GM08714 (cell line): ENCODE measurements around the gene PLPPR3.
A peak's percentile ranks its signal among the peaks of the same experiment; 100 is the strongest.

Experiments
- H3K4me3 ChIP-seq: fragments of 200-500 bp; sonication (Bioruptor generic); 2 replicates; pipeline ENCODE4 v1.5.1; 2014; ENCODE audit warnings: mild to moderate bottlenecking, low read length, inconsistent platforms
- ZNF274 ChIP-seq: IDR thresholded peaks from 2 replicates; pipeline ENCODE4 v1.6.1; 2012; ENCODE audit warnings: mild to moderate bottlenecking, low read depth, low read length

PLPPR3 gene

GRCh38 chr19:802498-803098, 19.2 kb downstream of the PLPPR3 start:
- no peak for TF ChIP-seq ZNF274
- no peak overlapping the region for H3K4me3 ChIP-seq

- H3K4me3 ChIP-seq, result no peak overlapping the region
Observed at GRCh38 chr19:801861-802497, 19.8 kb downstream of the PLPPR3 start.

GRCh38 chr19:801030-801860, 20.5 kb downstream of the PLPPR3 start:
- TF ChIP-seq ZNF274, result no peak

More at GRCh38 chr19:801861-802497, 19.8 kb downstream of the PLPPR3 start:
- no peak for TF ChIP-seq ZNF274

GRCh38 chr19:800360-801029, 21.3 kb downstream of the PLPPR3 start:
- no peak overlapping the region for H3K4me3 ChIP-seq

More at GRCh38 chr19:801030-801860, 20.5 kb downstream of the PLPPR3 start:
- no peak overlapping the region for H3K4me3 ChIP-seq

GRCh38 chr19:799076-799881, 22.5 kb downstream of the PLPPR3 start:
- TF ChIP-seq ZNF274, result no peak
- H3K4me3 ChIP-seq, result peak overlapping the region; percentile 90

More at GRCh38 chr19:800360-801029, 21.3 kb downstream of the PLPPR3 start:
- no peak for TF ChIP-seq ZNF274

GRCh38 chr19:798415-799075, 23.2 kb downstream of the PLPPR3 start:
- H3K4me3 ChIP-seq, result peak overlapping the region; percentile 90
- no peak for TF ChIP-seq ZNF274

GRCh38 chr19:797528-798414, 24.0 kb downstream of the PLPPR3 start:
- peak overlapping the region; percentile 90 for H3K4me3 ChIP-seq
- no peak for TF ChIP-seq ZNF274

GRCh38 chr19:796692-797527, 24.8 kb downstream of the PLPPR3 start, which contains the start of gene PTBP1:
TSS of gene PTBP1 (plus strand) at chr19:797452. CDS start at chr19:797498, 46 bp downstream.
- H3K4me3 ChIP-seq, result peak within 1 kb of the TSS; percentile 90

GRCh38 chr19:795691-796581, 25.8 kb downstream of the PLPPR3 start:
- TF ChIP-seq ZNF274, result no peak
- H3K4me3 ChIP-seq, result peak overlapping the region; percentile 67; the same call in 1 of the 2 replicates

More at GRCh38 chr19:796692-797527, 24.8 kb downstream of the PLPPR3 start, which contains the start of gene PTBP1:
- TF ChIP-seq ZNF274, result no peak

GRCh38 chr19:795073-795611, 26.6 kb downstream of the PLPPR3 start:
- TF ChIP-seq ZNF274, result no peak
- no peak overlapping the region for H3K4me3 ChIP-seq
